Measurements from ENCODE around the gene SPACA4.

Gene SPACA4

GRCh38 chr19:48614436-48615230, 8.1 kb downstream of the SPACA4 start, which contains the start of gene FAM83E:
Gene FAM83E, minus strand, starts transcription at chr19:48615076. Its CDS starts 1,704 bp downstream, at chr19:48613372.
- H3K4me3 ChIP-seq (ENCODE audit: low read depth, low read length): no peak within 1 kb of the TSS; the same call in 1 of the 2 replicates
- TF ChIP-seq CTCF (IDR thresholded peaks at IDR 0.05; ENCODE audit: control insufficient read depth, extremely low read depth, insufficient read depth): no peak
- no peak for DNase-seq (ENCODE audit: low read depth)

GRCh38 chr19:48615231-48616040, 8.9 kb downstream of the SPACA4 start:
- H3K4me3 ChIP-seq (ENCODE audit: low read depth, low read length): no peak overlapping the region
- no peak for TF ChIP-seq CTCF (IDR thresholded peaks at IDR 0.05; ENCODE audit: control insufficient read depth, extremely low read depth, insufficient read depth)
- no peak for DNase-seq (ENCODE audit: low read depth)

- H3K4me3 ChIP-seq (ENCODE audit: low read depth, low read length): peak overlapping the region; percentile 91
- DNase-seq (ENCODE audit: low read depth): no peak
- no peak for TF ChIP-seq CTCF (IDR thresholded peaks at IDR 0.05; ENCODE audit: control insufficient read depth, extremely low read depth, insufficient read depth)
Measured at GRCh38 chr19:48616041-48616436, 9.5 kb downstream of the SPACA4 start.

GRCh38 chr19:48616491-48617056, 10.0 kb downstream of the SPACA4 start:
- TF ChIP-seq CTCF (IDR thresholded peaks at IDR 0.05; ENCODE audit: control insufficient read depth, extremely low read depth, insufficient read depth): no peak
- DNase-seq (ENCODE audit: low read depth): no peak
- peak overlapping the region; percentile 91 for H3K4me3 ChIP-seq (ENCODE audit: low read depth, low read length)

- DNase-seq (ENCODE audit: low read depth): no peak
- peak overlapping the region; percentile 91 for H3K4me3 ChIP-seq (ENCODE audit: low read depth, low read length)
- TF ChIP-seq CTCF (IDR thresholded peaks at IDR 0.05; ENCODE audit: control insufficient read depth, extremely low read depth, insufficient read depth): no peak
Measured at GRCh38 chr19:48617146-48617937, 10.8 kb downstream of the SPACA4 start.

GRCh38 chr19:48618278-48618915, 11.9 kb downstream of the SPACA4 start:
- TF ChIP-seq CTCF (IDR thresholded peaks at IDR 0.05; ENCODE audit: control insufficient read depth, extremely low read depth, insufficient read depth): no peak
- H3K4me3 ChIP-seq (ENCODE audit: low read depth, low read length): peak overlapping the region; percentile 91

More at GRCh38 chr19:48618278-48618915, 11.9 kb downstream of the SPACA4 start:
- DNase-seq (ENCODE audit: low read depth): no peak
